ENCODE results near the gene KLHDC9.
"Not testable (repeated sequence)": the region's sequence is repeated elsewhere in the genome, so short reads cannot be mapped to it uniquely, and the experiment has no call there.

The KLHDC9 gene

GRCh38 chr1:161099090-161099802, 1.1 kb downstream of the KLHDC9 start:
- no peak for DNase-seq

DNA sequence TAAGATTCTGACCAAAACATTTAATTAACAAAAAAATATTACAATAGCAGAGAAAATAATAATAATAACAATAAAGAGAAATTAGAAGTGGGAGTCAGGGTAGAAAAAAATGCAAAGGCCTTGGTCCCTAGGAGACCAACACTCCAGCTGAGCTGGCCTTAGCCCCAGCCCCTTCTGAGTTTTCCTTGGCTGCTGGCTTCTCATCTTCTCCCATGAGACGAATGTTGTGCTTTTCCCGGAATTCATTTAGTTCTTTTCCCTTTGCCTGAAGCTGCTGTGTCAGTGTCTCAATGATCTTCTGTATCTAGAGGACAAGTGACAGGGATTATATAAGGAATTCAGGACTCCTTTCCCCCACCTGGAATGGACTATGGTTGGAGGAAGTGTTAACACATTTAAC, 2.4 kb downstream of the KLHDC9 start:
- no peak for DNase-seq

GRCh38 chr1:161106431-161106830, 8.3 kb downstream of the KLHDC9 start:
- no peak for DNase-seq

DNA sequence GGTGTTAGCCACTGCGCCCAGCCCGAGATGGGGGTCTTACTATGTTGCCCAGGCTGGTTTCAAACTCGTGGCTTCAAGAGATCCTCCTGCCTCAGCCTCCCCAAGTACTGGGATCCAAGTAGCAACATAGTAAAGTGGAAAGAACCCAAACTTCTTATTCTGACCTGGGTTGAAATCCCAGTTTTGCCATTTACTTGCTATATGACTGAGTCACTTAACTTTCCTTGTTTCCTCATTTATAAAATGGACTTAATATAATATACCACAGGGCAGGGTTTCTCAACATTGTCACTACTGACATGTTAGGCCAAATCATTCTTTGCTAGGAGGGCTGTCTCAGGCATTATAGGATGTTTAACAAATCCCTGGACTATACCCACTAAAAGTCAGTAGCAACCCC, 13.0 kb downstream of the KLHDC9 start:
- no peak for DNase-seq

GRCh38 chr1:161111527-161111926, 13.4 kb downstream of the KLHDC9 start:
- DNase-seq, result no peak

DNA sequence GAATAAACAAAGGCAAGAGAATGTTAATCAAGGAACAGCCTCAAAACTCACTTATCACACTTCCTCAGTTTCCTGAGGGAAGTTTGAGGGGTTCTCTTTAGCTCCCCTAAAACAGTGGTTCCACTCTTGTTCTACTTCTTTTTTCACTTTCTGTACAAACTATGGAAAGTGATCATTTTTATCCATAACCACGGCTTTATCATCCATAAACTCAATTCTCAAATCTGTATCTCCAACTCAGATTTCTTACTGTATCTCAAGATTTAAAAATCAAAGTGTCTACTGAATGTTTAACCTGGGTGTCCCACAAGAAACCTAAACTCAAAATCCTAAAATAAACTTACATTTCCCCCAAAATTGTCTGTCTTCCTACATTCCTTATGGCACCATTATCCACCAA, 15.8 kb downstream of the KLHDC9 start:
- no peak for DNase-seq

DNA sequence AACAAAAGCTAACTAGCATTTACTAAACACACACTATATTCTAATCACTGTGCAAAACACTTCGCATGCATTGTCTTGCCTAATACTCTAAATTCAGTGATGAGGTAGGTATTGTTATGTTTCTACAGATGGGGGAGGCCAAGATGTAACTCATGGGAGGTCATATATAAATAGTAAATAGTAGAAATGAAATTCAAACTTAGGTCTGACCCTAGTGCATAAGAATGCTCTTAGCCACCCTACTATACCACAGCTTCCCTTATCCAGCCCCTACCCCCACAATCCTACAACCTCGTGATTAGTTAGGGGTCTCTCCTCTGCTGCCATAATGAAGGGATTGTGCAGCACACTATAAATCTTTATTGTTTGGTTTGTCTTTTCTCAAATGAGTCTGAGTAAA, 16.4 kb downstream of the KLHDC9 start:
- no peak for DNase-seq

- peak; percentile 77 for DNase-seq
Observed at GRCh38 chr1:161115132-161115711, 17.1 kb downstream of the KLHDC9 start.

DNA sequence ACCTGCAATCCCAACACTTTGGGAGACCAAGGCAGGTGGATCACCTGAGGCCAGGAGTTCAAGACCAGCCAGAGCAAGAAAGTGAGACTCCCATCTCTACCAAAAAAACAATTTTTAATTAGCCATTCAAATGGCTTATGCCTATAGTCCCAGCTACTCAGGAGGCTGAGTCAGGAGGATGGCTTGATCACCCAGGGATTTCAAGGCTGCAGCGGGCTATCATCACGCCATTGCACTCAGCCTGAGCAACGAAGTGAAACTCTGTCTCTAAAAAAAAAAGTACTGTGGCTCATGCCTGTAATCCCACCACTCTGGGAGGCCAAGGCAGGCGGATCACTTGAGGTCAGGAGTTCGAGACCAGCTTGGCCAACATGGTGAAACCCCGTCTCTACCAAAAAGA, 17.8 kb downstream of the KLHDC9 start:
- not testable (repeated sequence) for DNase-seq

GRCh38 chr1:161117759-161118581, 19.8 kb downstream of the KLHDC9 start, which contains the start of the genes NIT1 and PFDN2:
Gene NIT1, plus strand, starts transcription at chr1:161118105. Its CDS starts 72 bp downstream, at chr1:161118177.
Gene PFDN2, minus strand, starts transcription at chr1:161118037. Its CDS starts 11 bp downstream, at chr1:161118026.
- peak; percentile 87 for DNase-seq

GRCh38 chr1:161119092-161119903, 21.1 kb downstream of the KLHDC9 start:
- DNase-seq, result peak; percentile 83

DNA sequence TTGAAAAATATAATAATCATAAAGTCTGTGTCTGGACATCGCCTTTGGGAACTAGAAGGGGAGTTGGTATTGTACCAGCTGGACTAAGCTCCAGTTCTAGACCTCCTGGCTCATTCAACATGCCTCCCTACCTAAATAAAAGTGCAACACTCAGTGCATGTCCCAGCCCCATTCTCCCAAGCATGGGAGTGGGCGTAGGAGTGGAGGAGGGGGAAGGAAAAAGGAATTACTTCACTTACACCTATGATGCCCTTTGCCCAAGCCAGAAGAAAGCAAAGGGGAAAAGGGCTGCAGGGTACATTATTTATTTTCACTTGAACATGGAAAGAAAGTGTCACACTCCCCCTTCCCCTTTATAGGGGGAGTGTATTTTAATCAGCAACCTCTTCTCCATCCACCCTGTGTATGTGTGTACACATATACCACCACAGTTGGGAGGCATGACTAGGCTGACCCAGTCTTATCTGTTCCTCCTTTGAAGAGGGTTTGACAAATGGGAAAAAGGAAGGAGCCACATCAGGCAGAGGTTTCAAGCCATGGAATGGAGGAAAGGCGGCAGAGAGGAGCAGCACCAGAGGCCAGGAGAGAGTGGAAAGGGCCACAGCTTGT, 23.0 kb downstream of the KLHDC9 start:
- no peak for DNase-seq

DNA sequence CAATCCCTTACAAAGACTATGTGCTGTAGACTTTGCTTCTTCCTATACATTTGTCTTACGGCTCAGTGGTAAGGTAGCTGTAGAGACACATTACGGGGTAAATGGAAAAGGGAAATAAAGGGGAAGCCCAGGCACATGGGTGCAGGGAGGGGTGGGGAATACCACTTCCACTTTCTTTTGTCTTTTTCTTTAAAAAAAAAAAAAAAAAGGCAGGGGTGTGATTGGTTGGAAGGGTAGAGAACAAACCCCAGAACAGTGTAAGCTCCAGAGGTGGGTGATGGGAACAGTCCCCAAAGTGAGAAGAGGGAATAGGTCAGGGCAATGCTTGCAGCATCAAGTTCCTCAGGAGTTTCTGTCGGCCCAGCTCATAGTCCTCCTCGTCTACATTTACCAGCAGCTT, 23.7 kb downstream of the KLHDC9 start:
- no peak for DNase-seq

DNA sequence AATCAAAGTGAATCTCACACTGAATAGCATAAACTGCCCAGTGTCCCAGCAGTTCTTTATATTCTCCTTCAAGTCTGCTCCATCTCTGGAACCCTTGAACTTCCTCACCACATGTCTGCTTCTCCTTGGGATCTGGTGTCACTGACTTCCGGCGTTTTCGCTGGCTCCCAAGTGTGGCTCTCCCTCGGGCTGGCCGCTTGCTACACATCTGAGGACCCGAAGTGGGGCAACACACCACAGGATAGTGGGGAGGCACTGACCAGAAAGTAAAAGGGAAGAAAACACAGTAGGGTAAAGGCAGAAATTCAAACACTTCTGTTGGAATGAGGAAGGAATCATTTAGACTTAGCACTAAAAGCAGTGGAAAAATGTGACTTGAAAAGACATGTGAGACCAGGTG, 24.8 kb downstream of the KLHDC9 start:
- DNase-seq, result no peak

- DNase-seq, result no peak
Observed at GRCh38 chr1:161127649-161128048, 29.5 kb downstream of the KLHDC9 start.

DNA sequence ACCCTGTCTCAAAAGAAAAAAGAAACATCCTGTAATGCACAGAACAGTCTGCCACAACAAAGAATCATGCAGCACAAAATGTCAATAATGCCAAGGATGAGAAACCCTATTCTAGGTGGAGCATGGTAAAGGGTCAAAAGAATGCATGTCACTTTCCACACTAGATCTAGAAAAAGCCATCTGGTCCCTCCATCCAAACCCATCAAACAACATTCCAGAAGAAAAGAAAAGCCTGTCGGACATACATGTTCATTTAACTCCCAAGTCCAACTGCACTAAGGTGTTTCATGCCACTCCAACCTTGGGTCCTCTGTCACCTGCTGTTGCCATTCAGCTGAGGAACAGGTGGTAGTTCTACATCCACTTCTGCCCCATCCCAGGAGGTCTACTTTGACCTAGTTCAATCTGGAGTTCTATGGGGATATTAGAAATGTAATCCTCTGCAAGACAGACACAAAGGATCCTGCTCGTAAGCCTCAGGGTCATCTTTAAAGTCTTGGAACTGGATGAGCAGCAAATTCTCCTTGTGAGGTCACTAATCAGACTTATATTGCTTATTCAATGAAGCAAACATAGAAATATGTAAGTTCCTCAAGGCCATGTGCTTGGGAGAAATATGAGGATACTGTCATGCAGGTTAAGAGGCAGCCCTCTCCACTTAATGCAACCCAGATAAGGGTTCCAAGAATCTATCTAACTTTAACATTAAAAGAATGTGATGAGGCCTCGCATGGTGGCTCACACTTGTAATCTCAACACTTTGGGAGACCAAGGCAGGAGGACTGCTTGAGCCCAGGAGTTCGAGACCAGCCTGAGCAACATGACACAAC, 30.6 kb downstream of the KLHDC9 start:
- no peak for DNase-seq

DNA sequence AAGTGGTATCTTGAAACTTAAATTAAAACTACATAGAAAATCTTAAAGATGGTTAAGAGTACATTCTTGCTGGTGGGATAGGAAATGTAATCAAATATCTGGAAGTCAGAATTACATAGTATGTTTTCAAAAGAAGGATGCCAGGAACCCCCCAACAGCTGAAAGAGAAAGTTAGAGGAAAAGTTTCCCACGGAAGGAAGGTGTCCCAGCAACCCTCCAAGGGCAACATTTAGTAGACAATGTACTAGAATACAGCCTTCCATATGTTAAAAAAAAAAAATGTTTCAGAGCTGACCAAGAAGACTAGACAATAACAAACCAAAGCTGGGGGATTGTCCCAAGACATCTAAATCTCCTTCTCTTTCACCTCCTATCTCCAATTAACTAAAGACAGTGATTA, 32.1 kb downstream of the KLHDC9 start:
- DNase-seq, result no peak

- DNase-seq, result no peak
Observed at GRCh38 chr1:161131523-161132409, 33.6 kb downstream of the KLHDC9 start.

- peak; percentile 95 for DNase-seq
Observed at GRCh38 chr1:161132410-161133219, 34.5 kb downstream of the KLHDC9 start, which contains the start of gene DEDD. Gene DEDD, minus strand, starts transcription at chr1:161132667. Its CDS starts 8,205 bp downstream, at chr1:161124462.

Measured in stimulated activated CD4-positive, alpha-beta T cell treated with anti-CD3 and anti-CD28 coated beads, Interleukin-1b, Interleukin-23, amount 100 ng/mL, for 48 hours (primary cell).